HG03378 (cell line): ENCODE measurements around the gene TPSD1.
"Not testable (repeated sequence)": the region's sequence is repeated elsewhere in the genome, so short reads cannot be mapped to it uniquely, and the experiment has no call there.

Experiments used
- ATAC-seq: cut with Tn5 transposase; IDR thresholded peaks from one replicate; pipeline ENCODE4 v1.9.1; 2021; ENCODE audit warnings: mild to moderate bottlenecking, moderate library complexity; ENCODE audit not compliant: unreplicated experiment

Gene TPSD1

GRCh38 chr16:1240436-1240835 lies 15.4 kb upstream of the TPSD1 start, which contains the start of gene TPSAB1:
TSS of gene TPSAB1 (plus strand) at chr16:1240705. CDS start at chr16:1240939, 234 bp downstream.
- ATAC-seq = not testable (repeated sequence)

GRCh38 chr16:1241081-1241480 lies 14.8 kb upstream of the TPSD1 start:
- ATAC-seq = not testable (repeated sequence)

GRCh38 chr16:1243363-1243762 lies 12.5 kb upstream of the TPSD1 start:
- not testable (repeated sequence) for ATAC-seq

GRCh38 chr16:1243907-1244850 lies 11.7 kb upstream of the TPSD1 start:
- not testable (repeated sequence) for ATAC-seq

- ATAC-seq = no peak
Observed at GRCh38 chr16:1244881-1245280, 11.0 kb upstream of the TPSD1 start.

GRCh38 chr16:1245452-1246020 lies 10.3 kb upstream of the TPSD1 start:
- no peak for ATAC-seq

- ATAC-seq = not testable (repeated sequence)
Observed at GRCh38 chr16:1247903-1248537, 7.8 kb upstream of the TPSD1 start.

- ATAC-seq = not testable (repeated sequence)
Observed at GRCh38 chr16:1249031-1249755, 6.7 kb upstream of the TPSD1 start.

- not testable (repeated sequence) for ATAC-seq
Observed at GRCh38 chr16:1253701-1254364, 2.0 kb upstream of the TPSD1 start.

- not testable (repeated sequence) for ATAC-seq
Observed at GRCh38 chr16:1254821-1255220, 1.0 kb upstream of the TPSD1 start.

- ATAC-seq = not testable (repeated sequence)
Observed at GRCh38 chr16:1256296-1256873, 516 bp downstream of the TPSD1 start.

GRCh38 chr16:1256874-1257322 lies 1.0 kb downstream of the TPSD1 start:
- ATAC-seq = no peak

- no peak for ATAC-seq
Observed at GRCh38 chr16:1257561-1258224, 1.8 kb downstream of the TPSD1 start.

GRCh38 chr16:1258225-1258600 lies 2.3 kb downstream of the TPSD1 start:
- ATAC-seq = no peak

GRCh38 chr16:1258906-1259759 lies 3.3 kb downstream of the TPSD1 start:
- no peak for ATAC-seq

GRCh38 chr16:1259760-1260068 lies 3.8 kb downstream of the TPSD1 start:
- no peak for ATAC-seq

GRCh38 chr16:1260101-1260680 lies 4.3 kb downstream of the TPSD1 start:
- ATAC-seq = no peak
